ENCODE data around the gene SPTBN1. TPM values are rescaled to one million over a fixed set of nuclear protein-coding genes. Genes with fewer than 3 reads are reported as not detected.

The SPTBN1 gene
- total RNA-seq, 2 experiments from 2014 or later: 82.9 to 109 TPM

- CTCF ChIA-PET: interaction anchor here (1.6 to 1.8 kb wide), 2 partner anchors 13 to 45 kb away, joined by 7 to 8 read pairs; partner anchors contain the start of gene EML6
- no peak for ATAC-seq
- H3K27ac Mint-ChIP-seq: no peak overlapping the region
- peaks cover 10% of the 10 kb centered on the region for H3K4me1 Mint-ChIP-seq
- DNase-seq: no peak
- H3K27me3 Mint-ChIP-seq: peaks cover 52% of the 10 kb centered on the region
- no peak overlapping the region for H3K4me3 Mint-ChIP-seq
- no peaks in the 10 kb centered on the region for H3K9me3 Mint-ChIP-seq (ENCODE audit: low read depth)
- H3K36me3 Mint-ChIP-seq: no peaks in the 10 kb centered on the region
Measured at GRCh38 chr2:54710216-54710615, 254.1 kb downstream of the SPTBN1 start.

DNA sequence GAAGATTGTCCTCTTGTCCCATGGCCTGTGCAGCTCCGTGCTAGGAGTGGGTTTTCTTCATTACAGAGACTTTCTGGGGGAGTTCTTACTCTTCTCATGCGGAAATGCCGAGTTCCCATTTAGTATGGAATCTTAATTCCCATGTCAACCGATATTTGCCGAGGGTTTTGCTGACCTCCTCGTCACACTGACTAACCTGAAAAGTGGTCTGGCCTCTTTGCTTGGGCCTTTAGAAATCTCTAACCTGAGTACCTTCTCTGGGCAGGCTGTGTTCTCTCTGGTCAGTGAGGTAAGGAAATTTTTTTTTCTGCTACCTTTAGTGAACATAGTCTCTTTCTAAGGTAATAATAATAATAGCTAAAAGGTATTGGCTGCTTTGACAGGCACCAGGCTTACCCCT lies 256.4 kb downstream of the SPTBN1 start:
- Mint-ChIP-seq H3K36me3 (no peaks in the 10 kb centered on the region), H3K4me1 (peaks cover 8% of the 10 kb centered on the region), H3K27ac (no peak overlapping the region), H3K9me3 (ENCODE audit: low read depth) (no peaks in the 10 kb centered on the region), H3K4me3 (no peak overlapping the region), H3K27me3 (peaks cover 67% of the 10 kb centered on the region)
- CTCF ChIA-PET: interaction anchor here (0.7 kb wide), 1 partner anchor 133 kb away, joined by 3 read pairs; no protein-coding TSS in a partner anchor
- ATAC-seq: no peak
- no peak for DNase-seq

GRCh38 chr2:54714996-54715395 lies 258.9 kb downstream of the SPTBN1 start:
- H3K27ac Mint-ChIP-seq: no peak overlapping the region
- no peaks in the 10 kb centered on the region for H3K4me1 Mint-ChIP-seq
- no peaks in the 10 kb centered on the region for H3K9me3 Mint-ChIP-seq (ENCODE audit: low read depth)
- CTCF ChIA-PET: interaction anchor here (1.3 to 1.4 kb wide), 2 partner anchors 11 to 12 kb away, joined by 4 to 6 read pairs; no protein-coding TSS in a partner anchor
- H3K36me3 Mint-ChIP-seq: no peaks in the 10 kb centered on the region
- H3K27me3 Mint-ChIP-seq: peaks cover 71% of the 10 kb centered on the region
- DNase-seq (no peak), ATAC-seq (no peak)
- H3K4me3 Mint-ChIP-seq: no peak overlapping the region

DNA sequence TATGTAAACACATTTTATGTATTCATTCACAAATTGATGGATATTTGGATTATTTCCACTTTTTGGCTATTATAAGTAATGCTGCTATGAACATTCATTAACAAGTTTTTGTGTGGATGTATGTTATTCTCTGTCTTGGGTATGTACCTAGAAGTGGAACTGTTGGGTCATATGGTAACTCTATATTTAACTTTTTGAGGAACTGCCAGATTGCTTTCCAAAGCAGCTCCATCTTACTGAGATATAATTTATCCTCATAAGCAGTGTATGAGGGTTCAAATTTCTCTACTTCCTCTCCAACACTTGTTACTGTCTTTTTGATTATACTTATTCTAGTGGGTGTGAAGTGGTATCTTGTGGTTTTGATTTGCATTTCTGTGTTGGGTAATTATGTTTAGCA lies 260.2 kb downstream of the SPTBN1 start:
- Mint-ChIP-seq H3K27me3 (peaks cover 67% of the 10 kb centered on the region), H3K4me1 (no peaks in the 10 kb centered on the region), H3K36me3 (no peaks in the 10 kb centered on the region), H3K9me3 (ENCODE audit: low read depth) (no peaks in the 10 kb centered on the region), H3K27ac (no peak overlapping the region), H3K4me3 (no peak overlapping the region)
- CTCF ChIA-PET: interaction anchor here (0.5 to 0.9 kb wide), 2 partner anchors 10 to 587 kb away, joined by 3 read pairs; no protein-coding TSS in a partner anchor
- DNase-seq (no peak), ATAC-seq (no peak)

DNA sequence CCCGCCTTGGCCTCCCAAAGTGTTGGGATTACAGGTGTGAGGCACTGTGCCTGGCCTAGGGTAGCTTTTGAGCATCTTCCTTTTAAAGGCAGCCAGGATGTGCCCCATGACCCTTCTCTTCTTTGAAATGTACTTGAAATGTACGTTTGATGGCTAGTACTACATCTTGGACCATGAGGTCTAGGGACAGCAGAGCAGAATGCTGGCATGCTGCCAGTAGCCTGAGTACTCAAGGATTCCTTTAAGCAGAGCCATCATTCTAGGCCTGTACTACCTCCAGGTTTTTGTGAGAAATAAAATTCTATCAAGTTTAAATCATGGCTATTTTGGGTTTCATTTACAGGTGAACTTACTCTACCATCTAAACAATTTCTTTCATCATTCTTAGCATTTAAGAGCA lies 264.4 kb downstream of the SPTBN1 start:
- H3K4me3 Mint-ChIP-seq: no peak overlapping the region
- no peak for ATAC-seq
- CTCF ChIA-PET: no interaction called here
- no peak for DNase-seq
- H3K27me3 Mint-ChIP-seq: peaks cover 54% of the 10 kb centered on the region
- H3K9me3 Mint-ChIP-seq (ENCODE audit: low read depth): no peaks in the 10 kb centered on the region
- peaks cover 16% of the 10 kb centered on the region for H3K4me1 Mint-ChIP-seq
- H3K27ac Mint-ChIP-seq: no peak overlapping the region
- H3K36me3 Mint-ChIP-seq: no peaks in the 10 kb centered on the region

Other genes starting within 250 kb of the SPTBN1 start
- gene TSPYL6, start 200.1 kb upstream of the SPTBN1 start, total RNA-seq: not detected

Data from activated CD8-positive, alpha-beta memory T cell treated with anti-CD3 and anti-CD28 coated beads, Interleukin-2, amount 10 ng/mL, durations not matched to agents 7 days and 5 days (primary cell).